ENCODE results near the gene NPAS3.

DNA sequence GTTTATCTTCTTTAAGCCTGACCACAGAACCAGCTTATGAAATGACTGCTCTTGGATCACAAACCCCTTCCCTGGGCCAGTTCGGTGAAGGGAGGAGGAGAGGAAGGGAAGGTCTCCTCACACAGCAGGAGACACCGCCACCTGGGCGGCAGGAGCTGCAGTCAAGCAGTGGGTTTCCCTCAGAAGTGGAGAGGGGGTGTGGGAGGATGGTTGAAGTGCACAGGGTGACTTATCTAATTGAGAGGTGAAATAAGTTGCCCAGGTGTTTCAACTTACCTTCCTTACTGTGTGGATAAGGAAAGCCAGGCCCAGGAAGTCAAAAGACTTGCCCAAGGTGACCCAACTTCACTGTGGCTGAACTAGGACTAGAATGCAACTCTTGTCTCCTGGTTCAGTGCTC lies 905.4 kb downstream of the NPAS3 start:
- TF ChIP-seq POLR2AphosphoS5 (IDR thresholded peaks at IDR 0.05; ENCODE audit: borderline replicate concordance, low read depth, low read length) (no peak), FOXP2 (optimal IDR thresholded peaks at IDR 0.05; ENCODE audit: control extremely low read depth, extremely low read length, insufficient read depth) (no peak), EZH2 (IDR thresholded peaks at IDR 0.05) (no peak)
